Bronchial epithelial cell (primary cell): ENCODE data around the gene TCL1A. TPM values are rescaled to one million over a fixed set of nuclear protein-coding genes. Genes with fewer than 3 reads are reported as not detected.
"Not testable (repeated sequence)": the region's sequence is repeated elsewhere in the genome, so short reads cannot be mapped to it uniquely, and the experiment has no call there.

ENCODE experiments used
- DNase-seq: peaks from one replicate; pipeline ENCODE4 v3.0.0-alpha.2; 2010; ENCODE audit warnings: low read depth
- FAIRE-seq: peaks from 2 replicates; lab custom pipeline; 2011; peaks lifted over from hg19 to GRCh38; lab: Jason Lieb, UNC
- H3K27me3 ChIP-seq: 2 replicates; pipeline ENCODE4 v1.5.1; 2011; ENCODE audit warnings: low read length; ENCODE audit not compliant: control insufficient read depth, insufficient read depth
- H3K36me3 ChIP-seq: 2 replicates; pipeline ENCODE4 v1.5.1; 2011; ENCODE audit warnings: low read length; ENCODE audit not compliant: control insufficient read depth, insufficient read depth
- H3K4me3 ChIP-seq: 2 replicates; pipeline ENCODE4 v1.5.1; 2011; ENCODE audit warnings: mild to moderate bottlenecking, low read depth, low read length, control low read depth
- CTCF ChIP-seq: IDR thresholded peaks from 2 replicates; pipeline ENCODE4 v1.5.1; 2011; ENCODE audit warnings: mild to moderate bottlenecking, moderate library complexity, low read length, control low read depth, inconsistent platforms; ENCODE audit not compliant: insufficient read depth, severe bottlenecking
- total RNA-seq: library from RNA; depleted of rRNA; stranded (reverse); fragments of >200 nt; gene quantifications from 2 replicates; pipeline ENCODE4 v1.2.1, GENCODE V29; 2014

TCL1A gene
- total RNA-seq, 1 donor from 2014 or later, result not detected

DNA sequence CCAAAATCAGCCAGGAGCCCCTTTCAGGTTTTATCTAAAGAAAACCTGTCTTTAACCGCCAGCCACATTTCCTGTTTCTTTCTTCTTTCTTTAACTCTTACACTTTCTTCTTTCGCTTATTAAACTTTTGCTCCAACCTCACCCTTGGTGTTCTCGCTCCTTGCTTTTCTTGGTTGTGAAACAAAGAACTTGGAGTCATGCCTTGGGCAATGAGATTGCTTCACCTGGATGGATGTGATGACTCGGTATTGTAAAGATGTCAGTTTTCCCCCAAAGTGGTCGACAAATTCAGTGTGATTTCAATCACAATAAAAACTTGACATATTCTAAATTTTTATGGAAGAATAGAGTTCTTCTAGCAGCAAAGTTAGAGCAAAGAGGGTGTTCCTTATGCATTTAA, 16.2 kb upstream of the TCL1A start:
- no peaks in the 10 kb centered on the region for H3K27me3 ChIP-seq
- DNase-seq (no peak), FAIRE-seq (no peak)
- H3K36me3 ChIP-seq, result no peaks in the 10 kb centered on the region
- TF ChIP-seq CTCF, result no peak
- H3K4me3 ChIP-seq, result no peak overlapping the region

GRCh38 chr14:95729402-95730028, 15.6 kb upstream of the TCL1A start:
- not testable (repeated sequence) for DNase-seq, FAIRE-seq, H3K36me3 ChIP-seq, H3K4me3 ChIP-seq, H3K27me3 ChIP-seq

GRCh38 chr14:95727056-95727700, 13.3 kb upstream of the TCL1A start:
- Histone ChIP-seq H3K27me3 (no peaks in the 10 kb centered on the region), H3K36me3 (no peaks in the 10 kb centered on the region), H3K4me3 (no peak overlapping the region)
- FAIRE-seq (no peak), DNase-seq (no peak)
- no peak for TF ChIP-seq CTCF

GRCh38 chr14:95725685-95726336, 11.9 kb upstream of the TCL1A start:
- no peaks in the 10 kb centered on the region for H3K27me3 ChIP-seq
- no peak for TF ChIP-seq CTCF
- no peak for FAIRE-seq
- H3K36me3 ChIP-seq, result no peaks in the 10 kb centered on the region
- DNase-seq, result no peak
- no peak overlapping the region for H3K4me3 ChIP-seq

- H3K27me3 ChIP-seq, result no peaks in the 10 kb centered on the region
- FAIRE-seq, result no peak
- H3K36me3 ChIP-seq, result no peaks in the 10 kb centered on the region
- TF ChIP-seq CTCF, result no peak
- peak; percentile 22 for DNase-seq
- no peak overlapping the region for H3K4me3 ChIP-seq
Measured at GRCh38 chr14:95722525-95723190, 8.7 kb upstream of the TCL1A start.

- no peak for TF ChIP-seq CTCF
- no peaks in the 10 kb centered on the region for H3K36me3 ChIP-seq
- no peak overlapping the region for H3K4me3 ChIP-seq
- DNase-seq, result no peak
- FAIRE-seq, result no peak
- H3K27me3 ChIP-seq, result no peaks in the 10 kb centered on the region
Measured at GRCh38 chr14:95712398-95712797, 1.5 kb downstream of the TCL1A start.
